Skeletal muscle cell (primary cell): ENCODE results near the gene AMIGO1.
A peak's percentile ranks its signal among the peaks of the same experiment; 100 is the strongest.
"Not testable (repeated sequence)": the region's sequence is repeated elsewhere in the genome, so short reads cannot be mapped to it uniquely, and the experiment has no call there.

Experiments
- DNase-seq: peaks from one replicate; pipeline ENCODE4 v3.0.0-alpha.2; 2010; ENCODE audit warnings: low read depth
- H3K4me3 ChIP-seq: 2 replicates; pipeline ENCODE4 v1.5.1; 2011; ENCODE audit warnings: low read depth, mild to moderate bottlenecking, control low read depth, low read length, moderate library complexity

Gene AMIGO1

GRCh38 chr1:109488696-109489095 lies 20.8 kb downstream of the AMIGO1 start:
- H3K4me3 ChIP-seq: no peak overlapping the region
- DNase-seq: no peak

GRCh38 chr1:109488201-109488600 lies 21.3 kb downstream of the AMIGO1 start:
- no peak overlapping the region for H3K4me3 ChIP-seq

DNA sequence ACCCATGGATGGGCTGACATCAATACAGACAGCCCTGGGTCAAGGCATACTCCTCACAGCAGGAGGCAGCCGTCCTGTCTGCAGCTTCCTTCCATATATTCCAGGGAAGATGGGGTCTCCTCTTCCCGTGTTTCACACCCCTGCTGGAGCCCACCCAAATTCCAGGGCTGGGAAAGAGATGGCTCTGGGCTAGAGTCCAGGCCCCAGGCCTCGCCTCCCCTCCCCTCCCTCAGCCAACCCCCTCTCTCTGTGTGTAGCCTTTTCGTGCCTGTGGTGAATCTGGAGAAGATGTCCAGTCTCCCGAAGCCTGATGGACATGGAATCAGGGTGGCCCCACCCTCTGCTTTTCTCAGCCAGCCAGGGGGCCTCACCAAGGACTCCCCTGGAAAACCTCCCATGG lies 22.3 kb downstream of the AMIGO1 start:
- no peak overlapping the region for H3K4me3 ChIP-seq
- no peak for DNase-seq

More at GRCh38 chr1:109488201-109488600, 21.3 kb downstream of the AMIGO1 start:
- DNase-seq: no peak

DNA sequence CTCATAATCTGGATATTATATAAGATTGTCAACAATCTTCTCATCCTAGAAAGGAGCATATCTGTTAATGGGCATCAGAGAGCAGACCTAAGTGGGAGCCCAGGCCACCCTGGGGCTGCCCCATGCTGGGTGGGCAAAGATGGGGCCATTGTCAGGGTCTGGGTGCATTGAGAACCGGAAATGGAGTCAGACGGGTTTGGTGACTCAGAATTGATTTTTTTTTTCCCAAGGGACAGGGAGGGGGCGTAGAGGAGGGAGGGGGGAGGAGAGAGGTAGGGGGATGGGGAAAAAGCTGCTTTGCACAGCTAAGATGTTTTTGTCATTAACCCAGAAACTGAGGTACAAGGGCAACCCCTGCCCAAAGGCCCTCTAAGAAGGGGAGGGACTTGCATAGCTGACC lies 24.5 kb downstream of the AMIGO1 start:
- H3K4me3 ChIP-seq: peak overlapping the region; percentile 64
- no peak for DNase-seq

- no peak for DNase-seq
- H3K4me3 ChIP-seq: peak overlapping the region; percentile 64
Observed at GRCh38 chr1:109484519-109484975, 25.0 kb downstream of the AMIGO1 start.

GRCh38 chr1:109483672-109484518 lies 25.6 kb downstream of the AMIGO1 start, which contains the start of gene ATXN7L2:
Gene ATXN7L2, plus strand, starts transcription at chr1:109483905. Its CDS starts 49 bp downstream, at chr1:109483954.
- peak within 1 kb of the TSS; percentile 64 for H3K4me3 ChIP-seq
- peak; percentile 66 for DNase-seq

GRCh38 chr1:109482791-109483671 lies 26.5 kb downstream of the AMIGO1 start:
- peak overlapping the region; percentile 59 for H3K4me3 ChIP-seq
- DNase-seq: no peak

DNA sequence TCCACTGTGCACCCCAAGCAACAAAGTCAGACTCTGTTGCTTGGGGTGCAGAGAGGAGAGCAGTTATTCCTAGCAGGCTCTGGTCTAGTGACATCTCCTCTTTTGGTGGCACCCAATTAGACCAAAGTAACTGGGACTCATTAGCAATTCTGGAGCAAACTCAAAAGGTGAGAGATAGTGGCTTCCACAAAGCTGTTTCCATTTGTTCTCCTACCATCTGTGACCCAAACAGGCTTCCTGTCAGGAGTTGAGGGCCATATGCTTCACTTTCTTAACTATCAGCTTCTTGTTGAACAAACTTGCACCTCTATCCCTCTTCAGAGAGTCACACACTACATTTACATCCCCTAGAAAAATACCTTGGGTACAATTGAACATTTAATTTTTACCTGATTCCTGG lies 27.3 kb downstream of the AMIGO1 start:
- DNase-seq: no peak
- no peak overlapping the region for H3K4me3 ChIP-seq

DNA sequence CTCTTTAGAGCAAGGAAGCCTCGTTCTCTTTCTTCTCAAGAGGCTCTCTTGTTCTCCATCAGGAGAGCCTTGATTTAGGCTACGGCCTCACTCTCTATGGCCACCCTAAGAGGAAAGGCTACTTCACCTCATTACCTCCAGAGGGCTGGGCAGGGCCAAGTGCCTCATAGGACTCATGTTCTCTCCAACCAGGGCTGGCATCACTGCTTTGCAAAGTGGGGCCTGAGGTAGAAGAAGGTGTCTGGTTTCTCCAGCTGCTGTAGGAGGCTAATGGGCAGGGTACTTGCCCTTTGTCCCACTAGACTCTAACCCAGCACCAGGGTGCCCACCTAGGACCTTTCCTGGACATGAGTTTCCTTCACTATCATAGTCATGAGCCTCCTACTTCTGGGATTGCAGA lies 27.9 kb downstream of the AMIGO1 start:
- DNase-seq: no peak
- H3K4me3 ChIP-seq: no peak overlapping the region

DNA sequence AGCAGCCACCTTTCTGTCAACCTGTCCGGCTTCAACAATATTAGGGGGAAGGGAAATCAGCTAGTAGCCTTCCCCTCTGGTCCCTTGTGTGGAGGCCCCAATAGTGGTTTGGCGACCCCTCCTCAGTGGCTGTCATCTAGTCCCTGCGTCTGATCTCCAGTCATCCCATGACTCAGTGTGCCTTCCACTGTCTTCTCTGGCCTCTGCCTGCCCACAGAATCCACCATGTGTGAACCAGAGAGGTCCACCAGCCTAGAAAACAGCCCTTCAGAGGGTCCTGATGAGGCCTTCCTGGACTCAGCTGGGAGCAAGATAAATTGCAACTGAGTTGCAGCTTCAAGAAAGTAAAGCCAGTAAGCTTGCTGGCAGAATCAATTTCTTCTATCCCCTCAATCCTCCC lies 29.6 kb downstream of the AMIGO1 start:
- H3K4me3 ChIP-seq: no peak overlapping the region
- DNase-seq: no peak

- DNase-seq: no peak
- H3K4me3 ChIP-seq: no peak overlapping the region
Observed at GRCh38 chr1:109479311-109479710, 30.2 kb downstream of the AMIGO1 start.

DNA sequence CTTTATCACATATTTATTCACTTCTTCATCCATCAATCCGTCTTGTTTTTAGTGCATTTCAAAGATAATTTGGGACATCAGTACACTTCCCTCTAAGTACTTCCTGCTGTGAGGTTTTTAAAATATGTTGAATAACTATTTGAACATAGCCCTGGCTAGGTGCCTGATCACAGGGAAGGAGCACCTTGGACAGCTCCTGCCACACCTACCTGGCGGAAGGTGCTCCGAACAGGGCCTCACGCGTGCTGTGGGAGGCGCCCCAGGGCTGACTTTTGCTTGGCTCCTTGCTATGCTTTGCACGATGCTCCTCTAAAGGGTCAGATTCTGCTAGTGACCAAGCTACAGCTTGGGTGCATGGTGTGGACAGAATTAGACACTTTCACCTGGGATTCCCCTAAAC lies 30.7 kb downstream of the AMIGO1 start:
- no peak overlapping the region for H3K4me3 ChIP-seq
- no peak for DNase-seq

DNA sequence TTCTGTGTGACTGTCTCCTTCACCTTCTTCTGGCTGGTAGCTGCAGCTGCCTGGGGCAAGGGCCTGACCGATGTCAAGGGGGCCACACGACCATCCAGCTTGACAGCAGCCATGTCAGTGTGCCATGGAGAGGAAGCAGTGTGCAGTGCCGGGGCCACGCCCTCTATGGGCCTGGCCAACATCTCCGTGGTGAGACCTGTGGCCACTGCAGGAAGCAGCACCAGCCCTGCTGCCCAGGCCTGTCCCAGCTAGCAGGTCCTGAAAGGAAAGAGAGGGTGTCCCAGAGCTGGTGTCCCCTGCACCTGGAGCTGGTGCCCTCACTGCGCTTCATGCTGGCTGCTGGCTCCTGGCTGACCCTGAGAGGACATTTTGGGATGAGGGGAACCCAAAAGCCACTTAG lies 31.7 kb downstream of the AMIGO1 start:
- no peak for DNase-seq
- no peak overlapping the region for H3K4me3 ChIP-seq

GRCh38 chr1:109476825-109477224 lies 32.7 kb downstream of the AMIGO1 start:
- DNase-seq: no peak
- no peak overlapping the region for H3K4me3 ChIP-seq

- H3K4me3 ChIP-seq: no peak overlapping the region
- no peak for DNase-seq
Observed at GRCh38 chr1:109475261-109475660, 34.3 kb downstream of the AMIGO1 start.

DNA sequence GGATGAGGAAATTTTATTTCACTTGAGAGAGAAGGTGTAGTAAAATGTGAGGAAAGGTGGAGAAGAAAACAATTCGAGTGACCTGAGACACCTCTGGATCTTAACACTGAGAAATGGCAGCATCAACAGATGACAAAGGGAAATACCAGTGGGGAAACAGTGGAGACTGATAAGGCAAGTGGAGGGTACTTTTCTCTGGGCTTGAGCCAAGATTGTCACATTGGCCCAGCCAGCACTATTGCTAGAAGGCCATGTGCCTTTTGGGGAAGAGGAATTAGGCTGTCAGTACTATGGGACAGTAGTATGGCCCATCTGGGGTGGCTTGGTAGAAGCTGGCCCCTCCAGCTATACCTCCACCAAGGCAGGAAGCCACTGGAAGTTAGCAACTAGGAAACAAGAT lies 34.8 kb downstream of the AMIGO1 start:
- no peak for DNase-seq
- H3K4me3 ChIP-seq: no peak overlapping the region

- H3K4me3 ChIP-seq, DNase-seq: not testable (repeated sequence)
Observed at GRCh38 chr1:109473284-109474057, 36.1 kb downstream of the AMIGO1 start.

- H3K4me3 ChIP-seq: no peak overlapping the region
- no peak for DNase-seq
Observed at GRCh38 chr1:109472779-109473178, 36.7 kb downstream of the AMIGO1 start.

DNA sequence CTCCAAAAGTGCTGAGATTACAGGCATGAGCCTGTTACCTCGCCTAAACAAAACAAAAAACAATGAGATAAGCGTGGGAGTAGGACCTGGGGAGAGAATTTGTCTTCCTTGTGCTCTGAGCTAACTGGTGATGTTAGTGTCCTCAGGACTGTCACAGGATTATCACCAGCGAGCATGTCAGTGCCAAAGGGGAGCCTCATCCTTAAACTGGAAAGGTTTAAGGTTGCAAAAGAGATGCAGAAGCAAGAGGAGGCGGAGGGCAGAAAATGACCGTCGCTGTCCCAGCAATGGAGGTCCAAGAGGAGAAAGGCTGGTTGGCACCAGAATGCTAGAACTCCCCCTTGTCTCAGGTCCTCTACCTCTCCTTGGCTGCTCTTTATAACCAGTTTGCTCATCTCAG lies 39.3 kb downstream of the AMIGO1 start:
- H3K4me3 ChIP-seq: no peak overlapping the region
- DNase-seq: no peak

GRCh38 chr1:109468903-109469302 lies 40.6 kb downstream of the AMIGO1 start:
- no peak overlapping the region for H3K4me3 ChIP-seq
- no peak for DNase-seq
